Vagina (tissue), 2 donors: ENCODE results near the gene SIPA1.

Experiments used
- CTCF ChIP-seq, 3 experiments: fragments of 450-650 bp in 2 of 3; fragments of 200-600 bp in 1 of 3; sonication (generic) in 1 of 3; IDR thresholded peaks; one replicate each; pipeline ENCODE4 v1.5.1; 2017 to 2019; ENCODE audit warnings: antibody characterized with exemption in 3 of 3, mild to moderate bottlenecking in 2 of 3, moderate library complexity in 2 of 3
- POLR2A ChIP-seq, 2 donors: fragments of 450-650 bp; IDR thresholded peaks; one replicate each; pipeline ENCODE4 v1.6.1; 2017; ENCODE audit warnings: antibody characterized with exemption in 2 of 2, mild to moderate bottlenecking in 2 of 2, moderate library complexity in 2 of 2
- POLR2AphosphoS5 ChIP-seq, 2 donors: sonication (generic); formaldehyde crosslinking; IDR thresholded peaks; one replicate each; pipeline ENCODE4 v1.9.0; 2017; ENCODE audit warnings: antibody characterized with exemption in 2 of 2, mild to moderate bottlenecking in 2 of 2, low read depth in 1 of 2; ENCODE audit not compliant: insufficient read depth in 1 of 2

DNA sequence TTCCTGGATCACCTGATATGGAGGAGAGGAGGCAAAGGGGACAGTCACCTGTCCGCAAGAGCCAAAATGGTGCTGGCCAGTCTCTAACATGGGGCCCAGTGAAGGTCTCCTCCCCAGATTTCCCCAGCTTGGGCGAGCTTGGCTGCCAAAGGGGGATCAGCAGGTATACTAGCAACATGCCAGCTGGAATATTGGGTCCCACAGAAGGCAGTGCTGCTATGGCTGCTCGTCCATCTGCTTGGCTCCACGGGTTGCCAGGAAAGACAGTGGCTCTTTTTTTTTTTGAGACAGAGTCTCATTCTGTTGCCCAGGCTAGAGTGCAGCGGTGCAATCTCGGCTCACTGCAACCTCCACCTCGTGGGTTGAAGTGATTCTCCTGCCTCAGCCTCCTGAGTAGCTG is 61.4 kb downstream of the SIPA1 start:
- TF ChIP-seq CTCF (IDR thresholded peaks at IDR 0.05) (no peak), POLR2AphosphoS5 (IDR thresholded peaks at IDR 0.05; ENCODE audit: insufficient read depth in 1 of 2, low read depth in 1 of 2) (no peak), POLR2A (IDR thresholded peaks at IDR 0.05) (no peak)
